ENCODE measurements around the gene PLXNA1.

PLXNA1 gene

GRCh38 chr3:127031845-127032244 is 48.9 kb downstream of the PLXNA1 start:
- ATAC-seq (ENCODE audit: insufficient read depth, low read depth), result no peak
- no peaks in the 10 kb centered on the region for H3K79me2 ChIP-seq (ENCODE audit: insufficient read depth, low read length)

GRCh38 chr3:127032296-127032990 is 49.5 kb downstream of the PLXNA1 start:
- Histone ChIP-seq H3K4me2 (ENCODE audit: insufficient read depth, low read length) (no peak overlapping the region), H3K36me3 (ENCODE audit: insufficient read depth, low read length) (peaks cover 66% of the 10 kb centered on the region), H3K79me2 (ENCODE audit: insufficient read depth, low read length) (no peaks in the 10 kb centered on the region), H4K20me1 (ENCODE audit: insufficient read depth, low read length) (peaks cover 3% of the 10 kb centered on the region; the same call in 1 of the 2 replicates), H3K4me1 (ENCODE audit: insufficient read depth, low read length) (no peaks in the 10 kb centered on the region), H3K27me3 (ENCODE audit: insufficient read depth, low read length, poor library complexity) (no peaks in the 10 kb centered on the region), H3K27ac (ENCODE audit: low read length) (no peak overlapping the region), H3K9ac (ENCODE audit: low read depth, low read length) (no peak overlapping the region), H2AFZ (ENCODE audit: low read depth, low read length) (no peak overlapping the region), H3K4me3 (ENCODE audit: low read depth in 1 of 2, low read length in 2 of 2) (no peak overlapping the region), H3K9me3 (ENCODE audit: insufficient read depth, low read length, severe bottlenecking) (no peaks in the 10 kb centered on the region)
- TF ChIP-seq CTCF (IDR thresholded peaks at IDR 0.05; ENCODE audit: borderline replicate concordance, extremely low read depth, low read length, poor library complexity, severe bottlenecking) (no peak), EZH2 (IDR thresholded peaks at IDR 0.05; ENCODE audit: borderline replicate concordance, low read depth, low read length, severe bottlenecking) (no peak)
- no peak for DNase-seq
- ATAC-seq (ENCODE audit: insufficient read depth, low read depth), result no peak

More at GRCh38 chr3:127031845-127032244, 48.9 kb downstream of the PLXNA1 start:
- Histone ChIP-seq H3K4me1 (ENCODE audit: insufficient read depth, low read length) (no peaks in the 10 kb centered on the region), H3K36me3 (ENCODE audit: insufficient read depth, low read length) (peaks cover 67% of the 10 kb centered on the region), H4K20me1 (ENCODE audit: insufficient read depth, low read length) (peaks cover 3% of the 10 kb centered on the region; the same call in 1 of the 2 replicates), H3K9ac (ENCODE audit: low read depth, low read length) (no peak overlapping the region), H3K27ac (ENCODE audit: low read length) (no peak overlapping the region), H2AFZ (ENCODE audit: low read depth, low read length) (no peak overlapping the region), H3K9me3 (ENCODE audit: insufficient read depth, low read length, severe bottlenecking) (no peaks in the 10 kb centered on the region), H3K4me2 (ENCODE audit: insufficient read depth, low read length) (no peak overlapping the region), H3K27me3 (ENCODE audit: insufficient read depth, low read length, poor library complexity) (no peaks in the 10 kb centered on the region), H3K4me3 (ENCODE audit: low read depth in 1 of 2, low read length in 2 of 2) (no peak overlapping the region)
- TF ChIP-seq CTCF (IDR thresholded peaks at IDR 0.05; ENCODE audit: borderline replicate concordance, extremely low read depth, low read length, poor library complexity, severe bottlenecking), result no peak
- TF ChIP-seq EZH2 (IDR thresholded peaks at IDR 0.05; ENCODE audit: borderline replicate concordance, low read depth, low read length, severe bottlenecking), result no peak
- no peak for DNase-seq

Data from DND-41 (cell line).